HuH-7 (cell line): ENCODE data around the gene SELENOM.
"Not testable (repeated sequence)": the region's sequence is repeated elsewhere in the genome, so short reads cannot be mapped to it uniquely, and the experiment has no call there.

Experiments
- DNase-seq: peaks from one replicate; pipeline ENCODE4 v3.0.0; 2011; ENCODE audit warnings: low spot score

Gene SELENOM

DNA sequence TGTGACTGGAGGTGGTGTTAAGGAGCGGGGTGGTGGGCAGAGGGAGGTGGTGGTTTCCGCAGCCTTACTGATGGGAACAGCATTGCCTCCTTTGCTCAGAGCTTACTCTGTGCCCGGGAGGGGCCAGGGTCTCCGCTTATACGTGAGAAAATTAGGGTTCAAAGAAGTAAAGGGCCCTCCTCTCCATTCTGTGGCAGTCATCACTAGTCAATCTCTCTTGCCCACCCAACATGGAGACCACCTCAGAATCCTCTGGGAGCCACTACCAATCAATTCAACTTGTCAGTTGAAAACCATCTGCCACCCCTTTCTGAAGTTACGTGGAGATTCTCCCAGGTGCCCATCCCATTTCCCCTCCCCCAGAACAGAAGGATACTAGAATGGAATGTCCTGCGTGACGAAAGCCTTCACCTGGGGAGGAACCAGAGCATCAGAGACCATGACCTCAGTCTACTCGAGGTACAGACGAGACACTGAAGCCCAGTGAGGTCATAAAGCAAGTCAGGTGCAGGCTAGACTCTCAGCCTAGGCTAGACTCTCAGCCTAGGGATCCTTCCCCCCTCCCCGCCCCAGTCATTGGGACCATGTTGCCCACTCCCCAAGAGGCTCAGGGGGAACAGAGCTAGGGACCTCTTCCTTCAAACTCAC is 2.0 kb downstream of the SELENOM start:
- no peak for DNase-seq

GRCh38 chr22:31104869-31105268 is 2.5 kb downstream of the SELENOM start:
- no peak for DNase-seq

DNA sequence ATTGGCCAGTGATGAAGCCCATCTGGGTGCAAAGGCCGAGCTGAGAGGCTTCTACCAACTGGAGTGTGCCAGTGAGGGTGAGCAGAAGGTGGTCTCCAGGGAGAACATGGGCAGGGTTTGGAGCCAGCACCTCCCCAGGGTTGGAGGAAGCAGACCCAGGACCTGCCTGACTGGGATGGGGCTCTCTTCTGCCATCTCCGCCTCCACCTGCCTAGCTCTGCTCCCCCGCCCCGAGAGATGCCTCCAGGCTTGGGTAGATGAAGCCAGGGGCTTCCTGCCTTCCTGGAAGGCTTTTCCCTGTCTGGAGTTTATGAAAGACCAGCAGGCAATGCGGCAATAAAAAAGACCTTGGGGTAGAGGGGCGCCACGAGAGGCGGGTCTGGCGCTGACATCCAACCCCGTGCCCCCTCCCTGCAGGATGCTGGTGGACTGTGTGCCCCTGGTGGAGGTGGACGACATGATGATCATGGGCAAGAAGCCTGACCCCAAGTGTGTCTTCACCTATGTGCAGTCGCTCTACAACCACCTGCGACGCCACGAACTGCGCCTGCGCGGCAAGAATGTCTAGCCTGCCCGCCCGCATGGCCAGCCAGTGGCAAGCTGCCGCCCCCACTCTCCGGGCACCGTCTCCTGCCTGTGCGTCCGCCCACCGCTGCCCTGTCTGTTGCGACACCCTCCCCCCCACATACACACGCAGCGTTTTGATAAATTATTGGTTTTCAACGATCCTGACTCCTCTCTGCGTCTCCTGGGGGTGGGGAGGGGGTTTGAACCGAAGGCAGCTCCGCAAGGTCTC is 3.3 kb downstream of the SELENOM start:
- DNase-seq = no peak

- DNase-seq = no peak
Measured at GRCh38 chr22:31103111-31103510, 4.3 kb downstream of the SELENOM start.

DNA sequence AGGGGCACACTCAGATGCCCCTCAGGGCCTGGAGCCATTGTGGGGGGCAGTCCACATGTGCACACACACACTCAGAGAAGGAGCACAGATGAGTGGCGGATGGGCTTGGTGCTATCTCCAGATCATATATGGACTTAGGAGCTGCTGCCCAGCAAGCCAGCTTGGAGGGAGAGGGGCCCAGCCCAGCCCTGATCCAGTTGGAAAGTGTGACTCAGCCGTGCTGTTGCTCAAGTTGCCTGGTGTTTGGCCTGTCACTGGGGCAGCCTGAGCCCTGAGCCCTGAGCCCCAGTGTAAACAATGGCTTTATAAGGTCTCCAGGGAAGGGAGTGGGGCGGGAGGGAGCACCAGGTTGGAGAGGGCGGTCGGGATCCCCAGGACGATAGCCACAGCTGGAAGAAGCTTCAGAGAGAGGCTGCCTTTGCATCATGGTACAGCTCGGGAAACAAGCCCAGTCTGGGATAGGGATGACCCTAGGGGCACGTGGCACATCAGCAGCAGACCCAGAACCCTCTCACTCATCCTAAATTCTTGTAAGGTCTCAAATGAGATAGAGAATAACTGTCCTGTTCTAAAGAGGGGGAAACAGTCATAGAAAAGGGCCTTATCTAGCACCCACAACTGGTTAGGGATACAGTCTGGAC is 4.8 kb downstream of the SELENOM start:
- DNase-seq = no peak

GRCh38 chr22:31100762-31101525 is 6.4 kb downstream of the SELENOM start:
- no peak for DNase-seq

DNA sequence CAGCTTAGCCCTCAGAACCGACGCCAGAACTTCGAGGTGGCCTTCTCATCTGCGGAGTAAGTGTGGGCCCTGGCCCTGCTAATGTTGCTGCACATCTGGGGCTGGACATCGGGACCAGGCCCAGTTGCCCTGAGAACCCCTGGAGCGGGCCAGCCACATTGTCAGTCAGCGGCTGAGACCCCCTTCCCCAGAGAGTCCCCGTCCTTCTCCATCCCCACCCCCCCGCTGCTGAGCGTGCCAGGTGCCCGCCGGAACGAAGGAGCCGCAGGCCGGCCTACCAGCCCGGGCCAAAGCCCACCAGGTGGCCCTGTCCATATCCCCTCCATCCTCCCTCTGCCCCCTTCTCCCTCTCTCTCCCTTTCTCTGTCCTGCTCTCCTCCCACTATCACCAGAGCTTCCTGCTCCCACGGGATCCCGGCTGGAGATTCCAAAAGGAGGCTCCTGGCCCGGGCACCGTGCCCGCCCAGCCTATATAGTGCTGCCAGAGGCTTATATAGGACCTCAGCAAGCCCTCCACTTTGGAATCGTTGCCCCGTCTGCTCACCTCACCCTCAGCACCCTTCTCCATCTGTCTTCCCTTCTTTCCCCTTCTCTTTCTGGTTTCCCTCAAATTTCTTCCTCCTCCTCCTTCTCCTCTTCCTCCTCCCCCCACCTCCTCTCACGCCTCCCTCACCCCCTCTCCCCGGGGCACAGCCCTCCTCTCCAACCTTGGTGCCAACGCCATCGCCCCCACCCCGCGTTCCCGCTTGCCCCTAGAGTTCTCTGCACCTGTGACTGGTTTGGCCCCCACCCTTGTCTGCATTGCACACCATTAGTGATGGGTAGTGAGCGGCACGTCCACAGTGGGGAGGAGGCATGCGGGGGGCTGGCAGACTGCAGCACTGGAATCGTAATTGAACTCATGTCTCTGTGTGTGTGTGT is 7.3 kb downstream of the SELENOM start:
- no peak for DNase-seq

- no peak for DNase-seq
Measured at GRCh38 chr22:31099386-31099785, 8.0 kb downstream of the SELENOM start.

DNA sequence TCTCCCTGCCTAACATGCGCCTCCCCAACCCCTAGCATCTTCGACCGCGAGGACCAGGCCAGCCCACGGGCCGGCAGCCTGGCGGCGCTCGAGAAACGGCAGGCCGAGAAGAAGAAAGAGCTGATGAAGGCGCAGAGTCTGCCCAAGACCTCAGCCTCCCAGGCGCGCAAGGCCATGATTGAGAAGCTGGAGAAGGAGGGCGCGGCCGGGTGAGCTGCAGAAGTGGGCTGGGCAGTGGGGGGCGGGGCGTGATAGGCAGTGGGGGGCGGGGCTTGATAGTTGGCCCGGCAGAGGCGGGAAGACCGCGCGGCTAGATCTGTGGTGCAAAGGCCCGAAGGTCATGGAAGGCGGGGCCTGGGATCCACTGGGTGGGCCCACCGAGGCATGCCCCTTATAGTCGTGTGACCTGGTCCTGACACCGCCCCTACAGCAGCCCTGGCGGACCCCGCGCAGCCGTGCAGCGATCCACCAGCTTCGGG is 8.7 kb downstream of the SELENOM start:
- DNase-seq = no peak

- no peak for DNase-seq
Measured at GRCh38 chr22:31097941-31098631, 9.3 kb downstream of the SELENOM start.

- DNase-seq = not testable (repeated sequence)
Measured at GRCh38 chr22:31097539-31097938, 9.8 kb downstream of the SELENOM start.

DNA sequence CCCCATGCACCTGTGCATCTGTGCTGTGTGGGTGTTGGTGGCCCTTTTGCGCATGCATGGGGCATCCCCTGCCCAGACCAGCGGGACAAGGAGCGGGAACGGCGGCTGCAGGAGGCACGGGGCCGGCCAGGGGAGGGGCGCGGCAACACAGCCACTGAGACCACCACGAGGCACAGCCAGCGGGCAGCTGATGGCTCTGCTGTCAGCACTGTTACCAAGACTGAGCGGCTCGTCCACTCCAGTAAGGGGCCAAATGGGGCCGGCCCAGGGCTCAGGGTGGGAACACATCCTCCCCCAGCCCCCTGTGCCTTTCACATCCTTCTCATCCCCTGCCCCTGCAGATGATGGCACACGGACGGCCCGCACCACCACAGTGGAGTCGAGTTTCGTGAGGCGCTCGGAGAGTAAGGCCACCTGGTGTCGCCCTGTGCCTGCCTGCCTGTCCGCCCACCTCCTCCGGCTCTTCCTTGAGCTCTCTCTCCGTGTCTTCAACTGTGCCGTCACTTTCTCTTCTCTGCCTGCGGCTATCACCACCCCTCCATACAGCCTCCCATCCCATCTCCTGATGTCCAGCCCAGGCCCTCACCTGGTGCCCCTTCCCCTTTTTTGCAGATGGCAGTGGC is 10.6 kb downstream of the SELENOM start:
- DNase-seq = no peak

DNA sequence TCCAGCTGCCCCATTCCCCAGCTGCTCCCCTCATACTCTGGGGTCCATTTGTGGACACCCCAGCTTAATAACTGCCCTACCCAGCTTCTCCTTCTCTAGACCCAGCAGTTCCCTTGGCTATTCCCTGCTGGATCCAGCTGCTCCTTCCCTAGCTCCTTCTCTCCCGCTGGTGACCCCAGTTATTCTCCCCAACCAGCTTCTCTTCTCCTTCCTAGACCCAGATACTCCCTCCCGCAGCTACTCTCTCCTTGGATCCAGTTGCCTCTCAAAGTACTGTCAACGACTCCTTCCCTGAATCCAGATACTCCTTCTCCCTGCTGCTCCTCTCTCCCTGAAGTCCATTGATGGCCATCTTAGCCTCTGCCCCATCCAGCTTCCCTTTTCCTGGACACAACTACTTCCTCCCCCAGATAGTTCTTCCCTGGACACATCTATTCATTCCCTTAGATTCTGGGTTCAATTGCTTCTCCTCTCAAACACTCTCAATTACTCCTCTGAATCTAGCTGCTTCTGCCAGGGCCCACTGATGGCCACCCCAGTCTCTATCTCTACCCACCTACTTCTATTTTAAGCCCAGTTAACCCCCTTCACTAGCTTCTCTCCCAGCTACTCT is 11.6 kb downstream of the SELENOM start:
- no peak for DNase-seq

GRCh38 chr22:31094741-31095140 is 12.6 kb downstream of the SELENOM start:
- no peak for DNase-seq

DNA sequence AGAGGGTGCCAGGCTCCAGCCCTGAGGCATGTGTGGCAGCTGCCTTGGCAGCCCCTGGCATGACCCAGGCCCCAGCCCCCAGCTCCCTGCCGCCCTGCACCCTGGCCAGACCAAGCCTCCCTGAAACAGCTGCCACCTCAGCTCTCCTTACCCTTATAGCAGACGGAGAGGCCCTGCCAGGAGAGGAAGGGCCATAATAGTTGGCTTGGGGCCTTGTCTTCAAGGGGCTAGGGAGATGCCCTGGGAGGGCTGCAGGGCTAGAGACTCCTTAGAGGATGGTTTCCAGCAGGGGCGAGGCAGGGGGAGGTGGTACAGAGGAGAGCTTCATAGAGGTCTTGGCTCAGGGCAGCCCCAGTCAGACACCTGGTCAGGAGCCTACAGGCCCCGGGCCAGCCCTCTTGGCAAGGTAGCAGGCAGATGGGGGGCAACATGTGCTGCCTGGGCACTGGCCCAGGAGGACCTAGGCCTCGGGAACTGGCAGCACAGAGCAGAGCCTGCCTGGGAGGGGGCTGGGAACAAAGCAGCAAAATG is 13.3 kb downstream of the SELENOM start:
- no peak for DNase-seq

GRCh38 chr22:31093086-31093850 is 14.1 kb downstream of the SELENOM start:
- DNase-seq = peak; percentile 43

GRCh38 chr22:31092161-31092560 is 15.2 kb downstream of the SELENOM start:
- peak; percentile 37 for DNase-seq

DNA sequence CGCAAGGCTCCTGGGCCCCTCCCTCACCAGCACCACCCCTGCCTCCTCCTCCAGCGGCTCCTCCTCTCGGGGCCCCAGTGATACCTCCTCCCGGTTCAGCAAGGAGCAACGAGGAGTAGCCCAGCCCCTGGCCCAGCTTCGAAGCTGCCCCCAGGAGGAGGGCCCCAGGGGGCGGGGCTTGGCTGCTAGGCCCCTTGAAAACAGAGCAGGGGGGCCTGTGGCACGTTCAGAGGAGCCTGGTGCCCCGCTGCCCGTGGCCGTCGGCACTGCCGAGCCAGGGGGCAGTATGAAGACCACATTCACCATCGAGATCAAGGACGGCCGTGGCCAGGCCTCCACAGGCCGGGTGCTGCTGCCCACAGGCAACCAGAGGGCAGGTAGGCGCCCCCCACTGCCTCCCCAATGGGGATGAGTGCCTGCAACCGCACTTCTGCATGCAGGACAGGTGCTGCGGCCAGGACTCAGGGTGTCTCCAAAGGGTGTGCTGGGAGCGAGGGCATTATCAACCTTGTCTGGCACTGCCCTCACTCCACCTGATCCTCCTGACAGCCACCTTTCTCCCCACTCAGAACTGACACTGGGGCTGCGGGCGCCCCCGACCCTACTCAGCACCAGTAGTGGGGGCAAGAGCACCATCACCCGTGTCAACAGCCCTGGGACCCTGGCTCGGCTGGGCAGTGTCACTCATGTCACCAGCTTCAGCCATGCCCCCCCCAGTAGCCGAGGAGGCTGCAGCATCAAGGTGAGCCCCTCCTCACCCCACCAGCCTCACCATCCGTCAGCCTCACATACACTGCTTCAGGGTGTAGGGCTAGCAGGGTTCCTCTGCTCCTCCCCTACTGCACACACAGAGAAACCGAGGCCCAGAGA is 16.0 kb downstream of the SELENOM start:
- DNase-seq = no peak
